Measurements from ENCODE around the gene HARS1. TPM values are rescaled to one million over a fixed set of nuclear protein-coding genes. Genes with fewer than 3 reads are reported as not detected.
A peak's percentile ranks its signal among the peaks of the same experiment; 100 is the strongest.

The HARS1 gene
- total and polyA plus RNA-seq, 2 of the 13 experiments (the other 11 are each of a cell fraction or from before 2014, with no cell fraction given) = 36.9 to 66.2 TPM

GRCh38 chr5:140690941-140691924, at the start of gene HARS1, which contains the start of gene HARS2 (continued):
- peak; percentile 72 for TF ChIP-seq YY1 (IDR thresholded peaks at IDR 0.05; ENCODE audit: insufficient read depth, insufficient replicate concordance, low read depth, low read length)
- 0 out of 2 replicates have a peak, but pooled peaks have one; percentile 75 for TF ChIP-seq ZNF672 (CRISPR knock-in tag; IDR thresholded peaks at IDR 0.05)
- TF ChIP-seq ZNF468 (CRISPR knock-in tag; IDR thresholded peaks at IDR 0.05) = no peak
- peak; percentile 58; the same call in 1 of the 2 replicates for TF ChIP-seq FOXP4 (CRISPR knock-in tag; IDR thresholded peaks at IDR 0.05)
- no peak for TF ChIP-seq ZNF207 (IDR thresholded peaks at IDR 0.05; ENCODE audit: borderline replicate concordance)
- TF ChIP-seq U2AF1 (optimal IDR thresholded peaks at IDR 0.05; ENCODE audit: low read depth, low read length) = no peak
- TF ChIP-seq ZNF562 (CRISPR knock-in tag; IDR thresholded peaks at IDR 0.05; ENCODE audit: borderline replicate concordance) = no peak
- TF ChIP-seq ZNF790 (CRISPR knock-in tag; IDR thresholded peaks at IDR 0.05; ENCODE audit: borderline replicate concordance) = peak; percentile 72; the same call in 1 of the 2 replicates
- no peak for TF ChIP-seq ZNF121 (CRISPR knock-in tag; IDR thresholded peaks at IDR 0.05)
- TF ChIP-seq ZNF567 (CRISPR knock-in tag; IDR thresholded peaks at IDR 0.05; ENCODE audit: borderline replicate concordance) = peak; percentile 85; the same call in 1 of the 2 replicates
- no peak for TF ChIP-seq RNF219 (CRISPR knock-in tag; IDR thresholded peaks at IDR 0.05)
- TF ChIP-seq KDM3A (CRISPR knock-in tag; IDR thresholded peaks at IDR 0.05; ENCODE audit: low read depth) = 0 out of 2 replicates have a peak, but pooled peaks have one; percentile 26
- TF ChIP-seq HINFP (CRISPR knock-in tag; IDR thresholded peaks at IDR 0.05; ENCODE audit: low read depth) = no peak
- TF ChIP-seq EP300 (IDR thresholded peaks at IDR 0.05; ENCODE audit: low read depth in 2 of 2, low read length in 2 of 2) = peak in 1 of 2 experiments; percentile 34; a peak in 1 of 4 replicates
- no peak for TF ChIP-seq EP300 (CRISPR knock-in tag; IDR thresholded peaks at IDR 0.05; ENCODE audit: borderline replicate concordance)
- peak; percentile 85; the same call in 1 of the 2 replicates for TF ChIP-seq ZNF589 (CRISPR knock-in tag; conservative IDR thresholded peaks at IDR 0.05)
- TF ChIP-seq ZNF441 (CRISPR knock-in tag; IDR thresholded peaks at IDR 0.05; ENCODE audit: borderline replicate concordance) = peak; percentile 74
- TF ChIP-seq HCFC1 (IDR thresholded peaks at IDR 0.05; ENCODE audit: low read depth, low read length) = peak; percentile 41; the same call in 1 of the 2 replicates
- no peak for TF ChIP-seq JARID2 (CRISPR knock-in tag; IDR thresholded peaks at IDR 0.05; ENCODE audit: insufficient replicate concordance)
- TF ChIP-seq ZNF362 (CRISPR knock-in tag; IDR thresholded peaks at IDR 0.05; ENCODE audit: borderline replicate concordance) = no peak; the same call in 1 of the 2 replicates
- no peak for TF ChIP-seq SOX6 (IDR thresholded peaks at IDR 0.05)
- peak; percentile 79 for TF ChIP-seq SOX6 (CRISPR knock-in tag; IDR thresholded peaks at IDR 0.05)
